ENCODE measurements around the gene TGM2.

Gene TGM2

DNA sequence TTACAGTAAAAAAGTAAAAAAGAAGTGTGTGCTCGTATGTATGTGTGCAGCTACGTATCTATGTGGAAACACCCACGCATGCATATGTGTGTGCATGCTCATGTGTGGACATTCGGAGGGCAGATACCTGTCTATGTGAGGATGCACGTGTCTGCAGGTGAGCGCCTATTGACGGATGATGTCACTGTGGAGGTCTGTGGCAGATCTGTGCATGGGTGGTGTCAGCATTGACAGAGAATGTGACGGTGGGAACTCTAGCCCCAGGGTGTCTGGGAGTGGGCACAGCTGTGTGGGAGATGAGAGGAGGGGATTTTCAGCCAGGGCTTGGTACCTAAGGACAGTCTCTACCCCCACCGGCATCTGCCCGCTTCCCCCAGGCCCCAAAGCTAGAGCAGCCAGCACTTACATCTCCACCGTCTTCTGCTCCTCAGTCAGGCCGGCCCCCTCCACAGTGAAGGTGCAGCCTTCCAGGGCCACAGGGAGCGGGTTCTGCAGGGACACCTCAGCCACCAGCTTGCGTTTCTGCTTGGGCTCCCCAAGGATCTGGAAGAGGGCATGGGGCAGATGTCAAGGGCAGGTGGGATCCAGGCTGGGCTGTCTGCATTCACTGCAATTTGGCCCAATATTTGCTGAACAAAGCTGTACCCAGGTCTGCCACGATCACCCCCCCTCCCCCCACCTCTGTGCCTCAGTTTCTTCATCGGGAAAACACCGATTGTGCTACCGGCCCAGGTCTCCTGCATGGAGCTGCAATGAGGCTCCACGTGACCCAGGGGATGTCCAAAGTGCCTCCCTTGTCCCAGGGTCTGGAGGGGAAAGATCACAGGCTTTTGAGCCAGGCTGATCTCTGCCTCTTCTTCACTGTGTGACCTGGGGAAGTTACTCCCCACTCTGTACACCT lies 34.1 kb downstream of the TGM2 start:
- H3K4me1 ChIP-seq (ENCODE audit: control insufficient read depth, insufficient read depth, low read length) = 0 out of 2 replicates have a peak, but pooled peaks cover 1% of the 10 kb centered on the region
- no peak overlapping the region for H3K4me3 ChIP-seq (ENCODE audit: low read length)
- no peaks in the 10 kb centered on the region for H3K9me3 ChIP-seq (ENCODE audit: control insufficient read depth, insufficient read depth, low read length)
- no peak overlapping the region for H3K27ac ChIP-seq (ENCODE audit: low read length)
- DNase-seq (ENCODE audit: low read depth, low spot score) = no peak
- no CpG with 5 or more reads among the region's 19 CpGs for WGBS (ENCODE audit: insufficient coverage, insufficient read length)
- no peaks in the 10 kb centered on the region for H3K36me3 ChIP-seq (ENCODE audit: control insufficient read depth, insufficient read depth, low read length)
- H3K27me3 ChIP-seq (ENCODE audit: control insufficient read depth, insufficient read depth, low read length) = no peaks in the 10 kb centered on the region

DNA sequence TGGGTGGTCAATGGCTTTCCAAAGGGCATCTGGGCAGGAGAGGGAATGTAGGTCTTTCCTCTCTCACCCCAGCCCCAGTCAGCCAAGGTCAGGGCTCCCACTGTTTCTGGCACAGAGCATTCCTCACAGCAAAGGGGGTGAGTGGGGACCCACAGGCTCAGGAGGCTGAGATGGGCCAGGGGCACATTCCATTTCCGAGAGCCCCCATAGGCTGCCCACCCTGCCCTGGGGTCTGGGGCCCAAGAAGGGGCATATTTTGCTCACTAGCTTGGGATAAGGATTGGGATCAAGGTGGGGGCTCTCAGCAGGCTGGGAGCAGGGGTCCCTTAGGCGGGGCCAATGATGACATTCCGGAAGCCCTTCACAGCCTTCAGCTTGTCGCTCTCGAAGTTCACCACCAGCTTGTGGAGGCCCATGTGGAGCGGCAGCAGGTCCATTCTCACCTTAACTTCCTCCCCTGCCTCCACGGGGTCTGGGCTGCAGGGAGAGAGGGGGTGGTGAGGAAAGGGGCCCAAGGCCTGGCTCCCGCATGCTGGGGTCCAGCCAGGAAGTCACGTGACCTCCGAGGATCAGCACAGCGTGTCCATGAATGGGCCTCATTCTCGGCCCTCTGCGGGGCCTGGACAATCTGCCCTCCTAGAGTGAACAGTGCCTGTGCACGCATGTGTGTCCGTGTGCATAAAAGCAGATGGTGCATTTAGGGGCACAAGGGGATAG lies 35.0 kb downstream of the TGM2 start:
- no peaks in the 10 kb centered on the region for H3K27me3 ChIP-seq (ENCODE audit: control insufficient read depth, insufficient read depth, low read length)
- no peaks in the 10 kb centered on the region for H3K9me3 ChIP-seq (ENCODE audit: control insufficient read depth, insufficient read depth, low read length)
- no peak overlapping the region for H3K27ac ChIP-seq (ENCODE audit: low read length)
- no peak for DNase-seq (ENCODE audit: low read depth, low spot score)
- H3K4me3 ChIP-seq (ENCODE audit: low read length) = no peak overlapping the region
- H3K36me3 ChIP-seq (ENCODE audit: control insufficient read depth, insufficient read depth, low read length) = no peaks in the 10 kb centered on the region
- 0 out of 2 replicates have a peak, but pooled peaks cover 1% of the 10 kb centered on the region for H3K4me1 ChIP-seq (ENCODE audit: control insufficient read depth, insufficient read depth, low read length)
- WGBS (ENCODE audit: insufficient coverage, insufficient read length) = no CpG with 5 or more reads among the region's 15 CpGs

DNA sequence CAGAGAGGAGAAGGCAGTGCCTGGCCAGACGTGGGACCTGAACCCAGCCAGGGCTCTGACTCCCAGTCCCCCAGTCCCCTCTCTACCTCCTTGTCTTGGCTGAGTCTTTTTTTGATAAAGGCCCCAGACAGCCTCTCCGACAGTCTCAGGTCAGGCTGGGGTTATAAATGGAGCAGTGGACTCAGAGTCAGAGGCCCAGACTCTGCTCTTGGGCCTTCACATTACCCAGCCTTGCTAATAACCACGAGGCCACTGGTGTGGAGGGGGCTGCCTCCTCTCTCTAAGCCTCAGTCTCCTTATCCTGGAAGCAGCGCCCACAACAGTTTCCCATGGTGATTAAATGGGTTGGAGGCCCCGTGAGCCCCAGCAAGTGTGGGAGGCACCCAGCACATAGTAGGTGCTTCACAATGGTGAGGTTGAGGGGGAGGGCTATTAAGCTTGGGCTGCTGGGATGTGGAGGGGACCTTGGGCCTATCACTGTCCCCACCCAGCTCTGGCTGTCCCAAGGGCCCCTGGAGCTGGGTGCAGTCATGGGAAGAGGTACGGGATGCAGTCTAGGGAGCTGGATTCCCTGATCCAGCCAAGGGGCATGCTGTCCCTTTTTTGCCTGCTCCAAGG lies 35.7 kb downstream of the TGM2 start:
- no peak for DNase-seq (ENCODE audit: low read depth, low spot score)
- Histone ChIP-seq H3K4me3 (ENCODE audit: low read length) (no peak overlapping the region), H3K27ac (ENCODE audit: low read length) (no peak overlapping the region), H3K36me3 (ENCODE audit: control insufficient read depth, insufficient read depth, low read length) (no peaks in the 10 kb centered on the region), H3K9me3 (ENCODE audit: control insufficient read depth, insufficient read depth, low read length) (no peaks in the 10 kb centered on the region), H3K4me1 (ENCODE audit: control insufficient read depth, insufficient read depth, low read length) (no peaks in the 10 kb centered on the region), H3K27me3 (ENCODE audit: control insufficient read depth, insufficient read depth, low read length) (no peaks in the 10 kb centered on the region)
- WGBS (ENCODE audit: insufficient coverage, insufficient read length) = no CpG with 5 or more reads among the region's 6 CpGs

- H3K36me3 ChIP-seq (ENCODE audit: control insufficient read depth, insufficient read depth, low read length) = no peaks in the 10 kb centered on the region
- no peak overlapping the region for H3K27ac ChIP-seq (ENCODE audit: low read length)
- no peak for DNase-seq (ENCODE audit: low read depth, low spot score)
- WGBS (ENCODE audit: insufficient coverage, insufficient read length) = no CpG with 5 or more reads among the region's 2 CpGs
- no peak overlapping the region for H3K4me3 ChIP-seq (ENCODE audit: low read length)
- H3K27me3 ChIP-seq (ENCODE audit: control insufficient read depth, insufficient read depth, low read length) = no peaks in the 10 kb centered on the region
- no peaks in the 10 kb centered on the region for H3K9me3 ChIP-seq (ENCODE audit: control insufficient read depth, insufficient read depth, low read length)
- no peaks in the 10 kb centered on the region for H3K4me1 ChIP-seq (ENCODE audit: control insufficient read depth, insufficient read depth, low read length)
Measured at GRCh38 chr20:38128691-38129090, 36.4 kb downstream of the TGM2 start.

DNA sequence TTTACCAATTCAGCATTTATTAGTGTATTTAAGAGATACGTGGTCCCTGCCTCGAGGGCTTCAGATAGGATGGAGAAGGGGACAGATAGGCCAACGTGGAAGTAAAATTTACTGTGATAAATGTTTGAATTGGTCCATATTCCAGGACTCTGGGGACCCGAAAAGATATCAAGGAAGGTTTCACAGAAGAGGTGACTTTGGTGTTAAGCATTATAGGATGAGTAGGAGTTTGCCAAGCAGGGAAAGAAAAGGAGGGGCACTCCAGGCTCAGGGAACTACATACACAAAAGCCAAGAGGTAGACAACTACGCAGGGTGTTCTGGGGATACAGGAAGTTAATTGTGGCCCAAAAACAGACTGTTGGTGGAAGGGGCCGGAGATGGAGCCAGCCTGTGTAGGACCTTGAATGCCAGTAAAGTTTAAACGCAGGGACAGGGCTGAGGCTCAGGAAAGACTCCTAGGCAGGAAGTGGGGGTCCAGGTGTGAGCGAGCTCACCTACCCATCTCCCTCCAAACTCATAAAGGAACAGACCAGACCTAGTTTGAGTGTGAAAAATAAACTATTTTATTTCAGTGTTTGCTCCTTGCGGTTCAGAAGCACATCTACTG lies 37.0 kb downstream of the TGM2 start:
- no peak overlapping the region for H3K27ac ChIP-seq (ENCODE audit: low read length)
- no CpG with 5 or more reads among the region's 9 CpGs for WGBS (ENCODE audit: insufficient coverage, insufficient read length)

GRCh38 chr20:38126932-38127621 lies 38.0 kb downstream of the TGM2 start:
- no peak for DNase-seq (ENCODE audit: low read depth, low spot score)
- Histone ChIP-seq H3K36me3 (ENCODE audit: control insufficient read depth, insufficient read depth, low read length) (no peaks in the 10 kb centered on the region), H3K4me3 (ENCODE audit: low read length) (no peak overlapping the region), H3K9me3 (ENCODE audit: control insufficient read depth, insufficient read depth, low read length) (no peaks in the 10 kb centered on the region), H3K27ac (ENCODE audit: low read length) (no peak overlapping the region), H3K27me3 (ENCODE audit: control insufficient read depth, insufficient read depth, low read length) (no peaks in the 10 kb centered on the region), H3K4me1 (ENCODE audit: control insufficient read depth, insufficient read depth, low read length) (no peaks in the 10 kb centered on the region)
- no CpG with 5 or more reads among the region's 12 CpGs for WGBS (ENCODE audit: insufficient coverage, insufficient read length)

More for the DNA sequence above, 37.0 kb downstream of the TGM2 start:
- Histone ChIP-seq H3K4me1 (ENCODE audit: control insufficient read depth, insufficient read depth, low read length) (no peaks in the 10 kb centered on the region), H3K36me3 (ENCODE audit: control insufficient read depth, insufficient read depth, low read length) (no peaks in the 10 kb centered on the region), H3K9me3 (ENCODE audit: control insufficient read depth, insufficient read depth, low read length) (no peaks in the 10 kb centered on the region), H3K27me3 (ENCODE audit: control insufficient read depth, insufficient read depth, low read length) (no peaks in the 10 kb centered on the region), H3K4me3 (ENCODE audit: low read length) (no peak overlapping the region)
- DNase-seq (ENCODE audit: low read depth, low spot score) = no peak

DNA sequence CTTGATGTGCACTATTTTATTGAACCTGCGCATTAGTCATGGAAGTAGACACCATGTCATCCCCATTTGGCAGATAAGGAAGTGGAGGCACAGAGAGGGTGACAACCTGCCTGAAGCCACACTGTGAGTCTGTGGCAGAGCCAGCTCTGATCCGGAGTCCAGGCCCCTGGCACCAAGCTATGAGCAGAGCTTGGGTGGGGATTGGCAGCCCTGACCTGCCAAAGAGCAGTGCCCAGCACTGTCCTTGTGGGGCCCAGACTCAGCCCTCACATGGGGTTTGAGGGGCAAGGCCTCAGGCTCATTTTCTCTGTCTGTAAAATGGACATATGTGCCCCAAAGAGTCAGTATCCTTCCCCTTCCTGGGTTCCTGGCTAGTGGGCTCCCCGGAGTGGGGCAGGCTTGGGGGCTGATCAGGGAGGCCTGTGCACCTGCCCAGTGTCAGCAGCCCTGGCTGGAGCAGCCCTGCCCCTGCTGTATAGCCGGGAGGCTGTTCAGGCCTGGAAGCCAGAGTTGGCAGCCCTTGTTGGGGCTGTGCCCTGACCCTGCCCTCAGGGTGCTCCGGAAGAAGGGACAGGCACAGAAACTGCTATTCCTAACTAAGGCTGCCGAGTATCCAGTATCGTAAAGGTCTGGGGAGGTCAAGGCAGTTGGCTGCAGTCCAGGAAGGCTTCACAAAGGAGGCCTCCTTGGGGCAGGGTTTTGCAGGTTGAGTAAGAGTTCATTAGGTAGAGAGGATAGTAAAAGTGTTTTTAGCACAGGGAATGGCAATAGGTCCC lies 38.7 kb downstream of the TGM2 start:
- no peaks in the 10 kb centered on the region for H3K27me3 ChIP-seq (ENCODE audit: control insufficient read depth, insufficient read depth, low read length)
- H3K4me3 ChIP-seq (ENCODE audit: low read length) = no peak overlapping the region
- no CpG with 5 or more reads among the region's 7 CpGs for WGBS (ENCODE audit: insufficient coverage, insufficient read length)
- H3K27ac ChIP-seq (ENCODE audit: low read length) = no peak overlapping the region
- H3K9me3 ChIP-seq (ENCODE audit: control insufficient read depth, insufficient read depth, low read length) = no peaks in the 10 kb centered on the region
- DNase-seq (ENCODE audit: low read depth, low spot score) = no peak
- H3K4me1 ChIP-seq (ENCODE audit: control insufficient read depth, insufficient read depth, low read length) = no peaks in the 10 kb centered on the region
- no peaks in the 10 kb centered on the region for H3K36me3 ChIP-seq (ENCODE audit: control insufficient read depth, insufficient read depth, low read length)

DNA sequence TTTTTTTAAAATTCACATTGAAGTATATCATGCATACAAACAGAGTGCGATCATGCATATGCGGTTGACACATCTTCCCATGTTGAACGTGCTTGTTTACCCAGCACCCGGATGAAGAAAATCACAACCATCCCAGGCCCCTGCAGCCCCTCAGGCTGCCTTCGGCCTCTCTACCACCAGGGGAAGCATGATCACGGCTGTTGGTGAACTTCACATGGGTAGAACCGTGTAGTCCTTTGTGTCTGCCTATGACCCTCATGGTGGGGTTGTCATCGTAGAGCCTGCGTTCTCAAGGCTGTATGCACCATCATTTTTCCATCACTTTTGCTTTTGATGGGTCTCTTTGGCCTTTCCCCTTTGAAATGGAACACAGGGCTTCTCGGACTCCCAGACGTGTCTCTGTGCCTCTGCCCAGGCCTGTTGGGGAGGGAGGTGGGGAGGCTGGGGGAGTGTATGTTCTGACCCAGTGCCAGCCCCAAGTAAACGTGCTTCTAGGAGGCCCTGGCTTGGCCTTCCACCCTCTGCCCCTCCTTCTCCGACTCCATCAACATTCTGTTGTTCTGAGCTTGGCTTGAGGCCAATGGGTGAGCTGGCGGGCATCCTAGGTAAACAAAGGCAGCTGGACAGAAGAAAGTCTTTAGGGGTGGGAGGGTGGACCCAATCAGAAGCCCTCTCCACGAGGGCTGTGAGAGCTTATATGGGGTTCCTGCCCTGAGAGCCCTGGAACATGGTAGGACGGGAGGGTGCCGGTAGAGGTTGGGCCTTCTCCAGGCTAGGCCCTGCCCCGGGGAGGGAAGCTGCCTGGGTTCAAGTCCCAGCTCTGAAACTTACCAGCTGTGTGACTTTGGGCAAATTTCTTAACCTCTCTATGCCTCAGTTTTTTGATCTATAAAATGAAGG lies 39.7 kb downstream of the TGM2 start:
- Histone ChIP-seq H3K4me1 (ENCODE audit: control insufficient read depth, insufficient read depth, low read length) (no peaks in the 10 kb centered on the region), H3K27me3 (ENCODE audit: control insufficient read depth, insufficient read depth, low read length) (no peaks in the 10 kb centered on the region), H3K9me3 (ENCODE audit: control insufficient read depth, insufficient read depth, low read length) (no peaks in the 10 kb centered on the region), H3K36me3 (ENCODE audit: control insufficient read depth, insufficient read depth, low read length) (no peaks in the 10 kb centered on the region), H3K4me3 (ENCODE audit: low read length) (no peak overlapping the region), H3K27ac (ENCODE audit: low read length) (no peak overlapping the region)
- no peak for DNase-seq (ENCODE audit: low read depth, low spot score)
- WGBS (ENCODE audit: insufficient coverage, insufficient read length) = no CpG with 5 or more reads among the region's 18 CpGs
